Breast epithelium (tissue), 3 donors: ENCODE measurements around the gene SERPINA1.

Source experiments
- CTCF ChIP-seq, 3 donors: fragments of 450-650 bp; IDR thresholded peaks; one replicate each; pipeline ENCODE4 v1.5.1; 2016 to 2017; ENCODE audit warnings: antibody characterized with exemption in 3 of 3, mild to moderate bottlenecking in 3 of 3, moderate library complexity in 3 of 3
- POLR2AphosphoS5 ChIP-seq, 3 donors: sonication (generic); formaldehyde crosslinking; IDR thresholded peaks; one replicate each; pipeline ENCODE4 v1.6.1; 2017; ENCODE audit warnings: antibody characterized with exemption in 3 of 3

GRCh38 chr14:94330857-94331256, 57.5 kb downstream of the SERPINA1 start:
- TF ChIP-seq POLR2AphosphoS5 (IDR thresholded peaks at IDR 0.05) (no peak), CTCF (IDR thresholded peaks at IDR 0.05) (no peak)
